D721Med (cell line): Measurements from ENCODE around the gene HEATR1.

ENCODE experiments used
- DNase-seq: peaks from one replicate; pipeline ENCODE4 v3.0.0; 2011; ENCODE audit warnings: low spot score; ENCODE audit not compliant: insufficient read length
- FAIRE-seq: peaks from 2 replicates; lab custom pipeline; 2011; peaks lifted over from hg19 to GRCh38; lab: Jason Lieb, UNC
- TF ChIP-seq, protein P1 (sequence below): IDR thresholded peaks from 2 replicates; pipeline ENCODE4 v1.5.1; 2012; ENCODE audit warnings: mild to moderate bottlenecking, control low read depth; ENCODE audit not compliant: insufficient read depth; ENCODE audit errors: missing control alignments

HEATR1 gene

DNA sequence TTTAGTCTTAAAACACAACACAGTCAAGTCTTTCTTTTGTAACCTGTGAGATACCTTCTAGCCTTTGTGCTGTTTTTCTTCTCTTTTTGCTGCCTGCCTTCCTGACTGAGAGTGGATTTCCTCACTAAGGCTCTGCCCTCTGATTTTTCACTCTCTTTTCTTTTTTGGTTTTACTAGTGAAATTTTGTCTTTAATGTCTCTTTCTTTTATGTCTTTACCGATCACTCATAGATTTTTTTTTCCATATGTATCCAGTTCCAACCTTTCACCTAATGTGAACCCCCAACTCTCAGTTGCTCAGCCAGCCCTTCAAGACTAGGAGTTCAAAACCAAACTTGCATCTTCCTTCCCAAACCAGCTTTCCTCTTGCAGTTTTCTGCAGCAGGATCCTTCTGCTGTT lies 74.0 kb downstream of the HEATR1 start:
- DNase-seq (no peak), FAIRE-seq (no peak)
- TF ChIP-seq, protein P1, sequence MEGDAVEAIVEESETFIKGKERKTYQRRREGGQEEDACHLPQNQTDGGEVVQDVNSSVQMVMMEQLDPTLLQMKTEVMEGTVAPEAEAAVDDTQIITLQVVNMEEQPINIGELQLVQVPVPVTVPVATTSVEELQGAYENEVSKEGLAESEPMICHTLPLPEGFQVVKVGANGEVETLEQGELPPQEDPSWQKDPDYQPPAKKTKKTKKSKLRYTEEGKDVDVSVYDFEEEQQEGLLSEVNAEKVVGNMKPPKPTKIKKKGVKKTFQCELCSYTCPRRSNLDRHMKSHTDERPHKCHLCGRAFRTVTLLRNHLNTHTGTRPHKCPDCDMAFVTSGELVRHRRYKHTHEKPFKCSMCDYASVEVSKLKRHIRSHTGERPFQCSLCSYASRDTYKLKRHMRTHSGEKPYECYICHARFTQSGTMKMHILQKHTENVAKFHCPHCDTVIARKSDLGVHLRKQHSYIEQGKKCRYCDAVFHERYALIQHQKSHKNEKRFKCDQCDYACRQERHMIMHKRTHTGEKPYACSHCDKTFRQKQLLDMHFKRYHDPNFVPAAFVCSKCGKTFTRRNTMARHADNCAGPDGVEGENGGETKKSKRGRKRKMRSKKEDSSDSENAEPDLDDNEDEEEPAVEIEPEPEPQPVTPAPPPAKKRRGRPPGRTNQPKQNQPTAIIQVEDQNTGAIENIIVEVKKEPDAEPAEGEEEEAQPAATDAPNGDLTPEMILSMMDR = no peak

- FAIRE-seq (no peak), DNase-seq (no peak)
- TF ChIP-seq, protein P1 = no peak
Observed at GRCh38 chr1:236526079-236526478, 78.2 kb downstream of the HEATR1 start.

GRCh38 chr1:236524895-236525184 lies 79.5 kb downstream of the HEATR1 start:
- DNase-seq = no peak
- no peak for FAIRE-seq
- TF ChIP-seq, protein P1 = no peak

DNA sequence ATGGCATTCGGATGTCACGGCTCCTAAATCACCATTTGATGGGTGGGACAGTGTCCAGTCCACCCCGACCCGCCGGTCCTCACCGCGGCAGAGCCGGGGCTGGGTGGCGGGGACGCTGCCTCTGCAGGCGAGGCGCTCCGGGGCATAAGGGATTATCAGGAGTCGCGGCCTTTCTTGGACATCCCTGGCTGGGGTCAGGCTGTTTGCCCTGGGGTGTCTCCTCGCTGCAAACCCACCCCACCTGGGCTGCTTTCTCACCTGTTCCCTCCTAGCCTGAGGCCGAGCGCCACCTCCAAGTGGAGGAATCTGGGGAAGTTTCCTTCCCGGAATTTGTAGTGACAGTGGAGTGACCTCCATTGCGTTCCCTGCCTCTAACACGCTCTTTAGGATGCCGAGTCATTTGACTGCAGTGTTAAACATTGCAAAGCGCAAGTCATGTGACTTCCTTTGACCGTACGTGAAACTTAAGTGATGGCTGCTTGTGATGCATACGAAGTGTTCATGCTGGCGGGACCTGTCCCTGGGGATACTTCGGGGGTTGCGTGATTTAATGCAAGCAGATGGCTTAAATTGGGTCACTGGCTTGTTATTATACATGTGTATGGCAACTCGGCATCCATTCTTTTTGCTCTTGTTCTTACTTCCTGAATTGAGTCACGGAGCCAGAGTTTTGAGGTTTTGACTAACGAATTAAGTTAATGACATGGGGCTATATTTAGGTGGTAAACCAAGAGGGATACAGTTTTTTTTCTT lies 80.0 kb downstream of the HEATR1 start:
- FAIRE-seq = no peak
- peak; percentile 34 for DNase-seq
- TF ChIP-seq, protein P1 = no peak

- DNase-seq = peak; percentile 58
- TF ChIP-seq, protein P1 = no peak
- no peak for FAIRE-seq
Observed at GRCh38 chr1:236523704-236524141, 80.6 kb downstream of the HEATR1 start, which contains the start of gene LGALS8. Gene LGALS8, plus strand, starts transcription at chr1:236523982. Its CDS starts 2,089 bp downstream, at chr1:236526071.

- FAIRE-seq (no peak), DNase-seq (no peak)
- TF ChIP-seq, protein P1 = no peak
Observed at GRCh38 chr1:236522937-236523703, 81.2 kb downstream of the HEATR1 start.
